Breast epithelium (tissue), 4 donors: Measurements from ENCODE around the gene ZNF133. TPM values are rescaled to one million over a fixed set of nuclear protein-coding genes. Genes with fewer than 3 reads are reported as not detected.
"Not testable (repeated sequence)": the region's sequence is repeated elsewhere in the genome, so short reads cannot be mapped to it uniquely, and the experiment has no call there.

Source experiments
- DNase-seq, 2 donors: peaks; one replicate each; pipeline ENCODE4 v3.0.0-alpha.2; 2019; ENCODE audit warnings: low spot score in 2 of 2
- H3K27ac ChIP-seq, 2 donors: fragments of 200-600 bp; sonication (generic) in 1 of 2; one replicate each; pipeline ENCODE4 v1.5.1; 2016 to 2019; ENCODE audit warnings: mild to moderate bottlenecking in 1 of 2
- H3K27me3 ChIP-seq, 2 donors: fragments of 200-600 bp; sonication (generic) in 1 of 2; one replicate each; pipeline versions ENCODE4 v1.5.1 to v1.6.0; 2017 to 2019; ENCODE audit warnings: control low read depth in 1 of 2, mild to moderate bottlenecking in 1 of 2
- H3K36me3 ChIP-seq: fragments of 200-600 bp; one replicate; pipeline ENCODE4 v1.5.1; 2019
- H3K4me1 ChIP-seq, 2 donors: fragments of 200-600 bp; sonication (generic); one replicate each; pipeline ENCODE4 v1.5.1; 2016 to 2019; ENCODE audit warnings: control low read depth in 1 of 2
- H3K4me3 ChIP-seq, 3 donors: fragments of 200-600 bp; sonication (generic); 1 replicate in 2 of 3; 2 replicates in 1 of 3; pipeline ENCODE4 v1.5.1; 2016 to 2019; ENCODE audit warnings: mild to moderate bottlenecking in 3 of 3, moderate library complexity in 2 of 3
- H3K9me3 ChIP-seq, 2 donors: fragments of 200-600 bp; sonication (generic) in 1 of 2; one replicate each; pipeline ENCODE4 v1.5.1; 2016 to 2019; ENCODE audit warnings: control low read depth in 1 of 2
- CTCF ChIP-seq, 3 donors: fragments of 450-650 bp; IDR thresholded peaks; one replicate each; pipeline ENCODE4 v1.5.1; 2016 to 2017; ENCODE audit warnings: antibody characterized with exemption in 3 of 3, mild to moderate bottlenecking in 3 of 3, moderate library complexity in 3 of 3
- POLR2A ChIP-seq: fragments of 450-650 bp; IDR thresholded peaks from one replicate; pipeline ENCODE4 v1.6.1; 2016; ENCODE audit warnings: antibody characterized with exemption, mild to moderate bottlenecking, moderate library complexity
- POLR2AphosphoS5 ChIP-seq, 3 donors: sonication (generic); formaldehyde crosslinking; IDR thresholded peaks; one replicate each; pipeline ENCODE4 v1.6.1; 2017; ENCODE audit warnings: antibody characterized with exemption in 3 of 3
- intact Hi-C: fragments of 100-400 bp; cut with DNase I; formaldehyde crosslinking; loops from one replicate; pipeline ENCODE4 v1.15.1; 2023; ENCODE audit warnings: low total_unique reads
- total RNA-seq, 3 donors: library from RNA; depleted of rRNA; stranded (reverse); fragments of >200 nt; gene quantifications; one replicate each; pipeline ENCODE4 v1.1.0, GENCODE V29; 2016

Gene ZNF133
- total RNA-seq, 3 donors from 2014 or later: 20.0 to 37.5 (median 33.1) TPM

DNA sequence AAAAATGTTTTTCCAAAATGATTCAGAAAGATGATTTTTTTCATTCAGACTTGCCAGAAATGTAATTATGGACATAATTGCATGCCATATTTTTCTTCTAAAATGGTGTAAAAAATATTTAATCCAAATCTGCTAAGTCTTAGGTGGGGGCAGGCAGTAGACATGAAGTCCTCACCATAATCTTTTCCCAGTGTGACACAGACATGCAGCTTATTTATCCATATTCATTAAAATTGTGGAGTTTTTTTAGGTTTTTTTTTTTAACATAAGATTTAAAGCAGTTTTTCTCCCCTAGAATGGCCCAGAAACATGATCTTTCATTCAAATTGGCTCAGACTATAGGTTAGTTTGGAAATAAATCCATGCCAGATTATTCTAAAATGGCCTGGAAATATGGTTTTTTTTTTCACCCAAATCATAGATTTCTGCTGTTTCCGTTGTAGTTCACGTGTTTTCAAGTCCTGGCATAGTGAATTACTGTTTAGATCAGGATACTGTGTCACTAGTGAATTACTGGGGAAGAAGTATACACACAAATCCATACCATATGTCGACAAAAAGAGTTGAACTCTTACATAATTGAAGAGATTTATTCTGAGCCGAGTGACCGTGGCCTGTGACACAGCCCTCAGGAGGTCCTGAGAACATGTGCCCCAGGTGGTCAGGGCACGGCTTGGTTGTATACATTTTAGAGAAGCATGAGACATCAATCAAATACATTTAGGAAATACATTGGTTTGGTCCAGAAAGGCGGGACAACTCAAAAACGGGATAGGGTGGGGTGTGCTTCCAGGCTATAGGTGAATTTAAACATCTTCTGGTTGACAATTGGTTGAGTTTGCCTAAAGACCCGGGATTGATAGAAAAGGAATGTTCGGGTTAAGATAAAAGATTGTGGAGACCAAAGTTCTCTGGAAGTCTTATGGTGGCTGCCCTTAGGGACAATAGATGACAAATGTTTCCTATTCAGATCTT lies 33.9 kb downstream of the ZNF133 start:
- H3K4me1 ChIP-seq: no peaks in the 10 kb centered on the region
- intact Hi-C loops: loop anchor here (5.0 kb wide), 1 partner anchor 820 kb away; no protein-coding TSS in a partner anchor
- no peak overlapping the region for H3K4me3 ChIP-seq
- TF ChIP-seq CTCF (IDR thresholded peaks at IDR 0.05): no peak
- TF ChIP-seq POLR2AphosphoS5 (IDR thresholded peaks at IDR 0.05): no peak
- TF ChIP-seq POLR2A: no peak
- H3K36me3 ChIP-seq: no peaks in the 10 kb centered on the region
- H3K27me3 ChIP-seq: no peaks in the 10 kb centered on the region
- H3K27ac ChIP-seq: no peak overlapping the region
- no peak for DNase-seq
- peaks cover 0 to under 1% of the 10 kb centered on the region in 2 donors for H3K9me3 ChIP-seq

GRCh38 chr20:18323705-18324104 lies 35.4 kb downstream of the ZNF133 start:
- intact Hi-C loops: loop anchor here (5.0 kb wide), 1 partner anchor 819 kb away; no protein-coding TSS in a partner anchor

DNA sequence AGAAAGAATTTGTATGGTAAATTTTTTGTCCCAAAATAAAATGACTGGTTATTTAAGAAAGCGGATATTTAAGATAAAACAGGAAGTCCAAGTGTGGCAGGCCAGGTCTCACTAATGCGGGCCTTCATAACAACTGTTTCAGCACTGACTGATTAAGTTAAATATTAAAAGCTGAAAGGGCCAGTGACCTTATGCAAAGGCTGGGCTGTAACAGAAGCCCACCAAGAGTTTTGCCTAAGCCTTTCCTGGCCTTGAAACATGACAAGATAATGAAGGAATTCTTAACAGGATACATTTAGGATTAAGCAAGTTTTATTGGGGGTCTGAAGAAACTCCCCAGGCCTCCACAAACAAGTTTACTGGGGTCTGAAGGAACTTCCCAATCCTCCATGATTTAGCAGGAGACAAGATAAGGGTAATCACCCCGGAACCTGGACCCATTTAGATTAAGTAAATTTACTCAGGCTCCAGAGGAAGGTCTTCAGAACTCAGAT lies 36.3 kb downstream of the ZNF133 start:
- H3K4me3 ChIP-seq: no peak overlapping the region
- TF ChIP-seq CTCF (IDR thresholded peaks at IDR 0.05) (no peak), POLR2A (no peak), POLR2AphosphoS5 (IDR thresholded peaks at IDR 0.05) (no peak)
- no peaks in the 10 kb centered on the region for H3K4me1 ChIP-seq
- no peak overlapping the region for H3K27ac ChIP-seq
- DNase-seq: no peak
- no peaks in the 10 kb centered on the region for H3K27me3 ChIP-seq
- intact Hi-C loops: loop anchor here (5.0 kb wide), 2 partner anchors 97 to 818 kb away; no protein-coding TSS in a partner anchor
- H3K9me3 ChIP-seq: peaks cover 0 to 11% of the 10 kb centered on the region in 2 donors
- no peaks in the 10 kb centered on the region for H3K36me3 ChIP-seq

More at GRCh38 chr20:18323705-18324104, 35.4 kb downstream of the ZNF133 start:
- no peak for DNase-seq
- Histone ChIP-seq H3K4me3 (no peak overlapping the region), H3K4me1 (no peaks in the 10 kb centered on the region), H3K27ac (no peak overlapping the region), H3K36me3 (no peaks in the 10 kb centered on the region), H3K9me3 (peaks cover 0 to 11% of the 10 kb centered on the region in 2 donors), H3K27me3 (no peaks in the 10 kb centered on the region)
- no peak for TF ChIP-seq POLR2A
- no peak for TF ChIP-seq CTCF (IDR thresholded peaks at IDR 0.05)
- no peak for TF ChIP-seq POLR2AphosphoS5 (IDR thresholded peaks at IDR 0.05)

DNA sequence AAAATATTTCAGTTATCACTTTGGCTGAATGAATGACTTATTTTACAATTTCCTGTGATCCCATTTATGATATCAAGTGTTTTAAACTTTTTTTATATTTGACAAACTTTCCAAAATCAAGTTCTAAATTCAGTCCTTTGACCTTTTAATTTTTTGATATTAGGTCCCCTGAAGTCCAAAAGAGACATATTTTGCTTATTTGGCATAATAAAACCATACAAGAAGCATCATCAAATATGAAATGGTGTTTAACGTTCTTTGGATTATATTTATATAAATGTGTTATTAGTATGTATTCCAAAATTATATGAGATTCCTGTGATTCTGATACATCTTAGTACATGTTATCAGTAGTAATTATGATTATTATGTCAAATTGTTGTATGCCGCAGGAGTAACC lies 38.7 kb downstream of the ZNF133 start:
- TF ChIP-seq POLR2A: no peak
- TF ChIP-seq CTCF (IDR thresholded peaks at IDR 0.05): no peak
- TF ChIP-seq POLR2AphosphoS5 (IDR thresholded peaks at IDR 0.05): no peak
- DNase-seq: no peak
- no peaks in the 10 kb centered on the region for H3K4me1 ChIP-seq
- intact Hi-C loops: loop anchor here (5.0 kb wide), 1 partner anchor 100 kb away; no protein-coding TSS in a partner anchor
- no peak overlapping the region for H3K4me3 ChIP-seq
- H3K27me3 ChIP-seq: no peaks in the 10 kb centered on the region
- no peaks in the 10 kb centered on the region for H3K36me3 ChIP-seq
- peaks cover 9 to 31% of the 10 kb centered on the region in 2 donors for H3K9me3 ChIP-seq
- H3K27ac ChIP-seq: no peak overlapping the region

- H3K9me3 ChIP-seq: peaks cover 21 to 41% of the 10 kb centered on the region in 2 donors
- no peak overlapping the region for H3K4me3 ChIP-seq
- intact Hi-C loops: no loop called here
- no peak for DNase-seq
- no peaks in the 10 kb centered on the region for H3K36me3 ChIP-seq
- no peaks in the 10 kb centered on the region for H3K27me3 ChIP-seq
- H3K4me1 ChIP-seq: no peaks in the 10 kb centered on the region
- H3K27ac ChIP-seq: no peak overlapping the region
- TF ChIP-seq POLR2A (no peak), CTCF (IDR thresholded peaks at IDR 0.05) (no peak), POLR2AphosphoS5 (IDR thresholded peaks at IDR 0.05) (no peak)
Measured at GRCh38 chr20:18331694-18332093, 43.4 kb downstream of the ZNF133 start.

- H3K4me1 ChIP-seq, H3K36me3 ChIP-seq, H3K9me3 ChIP-seq, H3K27me3 ChIP-seq, intact Hi-C loops, H3K4me3 ChIP-seq, H3K27ac ChIP-seq, DNase-seq: not testable (repeated sequence)
Measured at GRCh38 chr20:18349749-18350148, 61.4 kb downstream of the ZNF133 start.
